ENCODE data around the gene CALU.

The CALU gene

DNA sequence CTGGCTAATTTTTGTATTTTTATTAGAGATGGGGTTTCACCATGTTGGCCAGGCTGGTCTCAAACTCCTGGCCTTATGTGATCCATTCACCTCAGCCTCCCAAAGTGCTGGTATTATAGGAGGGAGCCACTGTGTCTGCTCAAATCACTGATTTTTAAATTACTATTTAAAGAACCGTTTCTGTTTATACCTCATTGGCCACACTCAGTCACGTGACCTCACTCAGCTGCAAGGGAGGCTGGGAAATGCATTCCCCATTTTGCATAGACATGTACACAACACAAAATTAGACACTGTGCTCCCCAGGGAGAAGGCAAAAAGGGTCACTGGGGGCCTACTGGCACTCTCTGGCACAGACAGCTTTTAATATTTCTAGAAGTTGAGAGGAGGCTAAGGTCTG is 13.6 kb upstream of the CALU start:
- DNase-seq (ENCODE audit: low read depth), result no peak

DNA sequence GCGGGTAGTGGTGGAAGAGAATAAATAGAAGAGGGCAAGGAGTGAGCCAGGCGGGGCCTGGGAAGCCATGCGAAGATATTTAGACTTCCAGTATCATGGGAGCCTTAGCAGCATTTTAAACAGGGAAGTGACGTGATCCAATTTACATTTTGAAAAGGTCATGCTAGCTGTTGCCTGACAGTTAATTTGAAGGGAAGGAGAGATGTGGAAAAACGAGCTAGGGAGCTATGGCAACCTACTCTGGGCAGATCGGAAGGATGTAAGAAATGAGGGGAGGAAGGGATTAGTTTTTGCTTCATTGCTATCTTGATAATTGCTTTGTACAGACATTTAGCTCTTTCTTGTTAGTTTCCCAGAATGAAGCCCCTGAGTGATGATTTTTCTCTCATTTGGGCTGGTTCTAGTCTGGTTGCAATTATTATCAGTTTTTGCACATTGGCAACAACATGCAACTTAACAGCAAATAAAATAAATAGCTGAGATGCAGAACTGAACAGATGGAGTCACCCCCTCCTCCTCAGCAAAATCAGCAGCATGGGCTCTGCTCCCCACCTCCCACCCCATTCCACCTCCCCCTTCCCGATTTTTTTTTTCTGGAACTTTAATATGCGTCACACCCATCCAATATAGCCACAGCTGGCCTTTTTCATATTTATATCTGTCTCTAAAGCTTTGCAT is 13.0 kb upstream of the CALU start:
- DNase-seq (ENCODE audit: low read depth), result no peak

DNA sequence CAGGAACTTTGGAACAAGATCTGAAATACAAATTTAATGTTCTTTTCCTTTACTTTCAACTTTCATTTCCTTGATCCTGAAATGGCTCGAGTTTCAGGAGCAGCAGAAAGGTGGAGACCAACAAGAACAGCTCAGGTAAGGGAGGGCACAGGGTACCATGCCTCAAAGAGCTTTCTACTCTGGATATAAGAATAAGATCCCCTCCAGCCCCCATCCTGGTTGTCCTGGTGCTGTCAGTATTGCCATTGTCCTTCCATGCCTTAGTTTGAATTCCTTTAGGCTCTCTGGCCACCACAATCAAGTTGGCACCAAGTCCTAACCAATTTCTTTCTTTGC is 12.5 kb upstream of the CALU start:
- no peak for DNase-seq (ENCODE audit: low read depth)

DNA sequence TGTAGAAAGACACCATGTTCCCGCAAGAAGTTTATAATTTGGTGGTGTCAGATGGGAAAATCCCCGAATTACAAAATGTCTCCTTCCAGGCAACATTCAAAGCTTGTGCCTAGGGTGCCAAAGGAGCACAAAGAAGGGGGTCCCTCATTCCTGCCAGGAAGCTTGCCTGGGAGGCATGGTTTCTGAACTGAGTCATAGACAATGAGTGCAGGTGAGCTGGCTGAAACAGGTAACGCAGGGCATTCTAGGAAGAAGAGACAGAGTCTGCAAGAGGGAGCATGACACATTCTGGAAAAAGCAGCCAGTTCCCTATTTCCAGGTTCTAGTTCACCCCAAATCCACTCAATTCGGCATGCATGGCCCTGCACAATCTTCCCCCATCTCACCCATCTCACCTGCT is 11.9 kb upstream of the CALU start:
- DNase-seq (ENCODE audit: low read depth), result no peak

DNA sequence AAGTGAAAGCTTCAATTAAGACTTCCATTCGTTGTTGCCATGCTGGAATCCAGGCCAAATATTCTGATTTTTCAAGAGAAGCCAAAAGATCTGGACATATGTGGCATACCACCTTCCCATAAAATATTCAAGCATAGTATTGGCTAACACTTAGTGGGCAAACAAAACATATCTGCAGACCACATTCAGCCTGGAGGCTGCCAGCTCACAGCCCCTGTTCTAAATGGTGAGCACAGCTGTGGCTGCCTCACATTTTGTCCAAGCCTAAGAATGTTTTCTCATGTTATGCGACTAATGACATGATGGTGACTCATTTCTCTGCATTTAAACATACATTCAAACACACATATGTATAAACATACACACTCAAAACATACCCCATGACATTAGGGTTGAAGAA is 10.6 kb upstream of the CALU start:
- DNase-seq (ENCODE audit: low read depth), result no peak

DNA sequence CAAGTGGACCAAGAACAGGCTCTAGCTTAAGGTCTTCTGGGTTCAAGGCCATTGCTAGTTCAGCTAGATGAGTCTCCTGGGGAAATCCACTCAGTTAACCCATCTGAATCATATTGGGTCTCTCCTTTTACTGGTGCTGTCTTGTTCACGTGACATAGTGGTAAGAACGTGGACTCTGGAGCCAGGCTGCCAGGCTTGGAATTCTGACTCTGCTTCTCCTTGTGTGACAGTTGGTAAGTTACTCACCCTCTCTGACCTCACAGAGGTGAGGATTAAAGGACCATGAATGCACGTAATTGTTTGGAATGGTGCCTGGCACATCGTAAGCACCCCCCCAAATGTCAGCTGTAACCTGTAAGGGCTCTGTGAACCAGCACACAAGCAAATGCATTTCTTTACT is 9.7 kb upstream of the CALU start:
- no peak for DNase-seq (ENCODE audit: low read depth)

DNA sequence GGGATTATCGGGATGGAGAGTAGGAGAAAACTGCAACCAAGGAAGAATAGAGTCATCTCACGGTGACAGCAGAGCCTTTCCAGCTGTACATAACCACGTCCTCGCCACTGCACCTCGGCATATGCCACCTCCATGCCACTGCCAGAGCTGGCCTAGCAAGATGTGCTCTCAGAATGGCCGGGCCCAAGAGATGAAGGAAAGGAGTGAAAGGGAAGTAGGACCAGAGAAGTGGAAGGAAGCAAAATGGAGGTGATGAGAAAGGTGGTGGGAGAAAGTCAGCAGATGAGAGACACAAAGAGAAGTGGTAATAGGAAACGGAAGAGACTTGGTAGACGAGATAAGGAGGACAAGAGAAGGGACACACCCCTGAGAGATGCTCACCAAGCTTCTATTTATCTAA is 8.0 kb upstream of the CALU start:
- DNase-seq (ENCODE audit: low read depth), result no peak

DNA sequence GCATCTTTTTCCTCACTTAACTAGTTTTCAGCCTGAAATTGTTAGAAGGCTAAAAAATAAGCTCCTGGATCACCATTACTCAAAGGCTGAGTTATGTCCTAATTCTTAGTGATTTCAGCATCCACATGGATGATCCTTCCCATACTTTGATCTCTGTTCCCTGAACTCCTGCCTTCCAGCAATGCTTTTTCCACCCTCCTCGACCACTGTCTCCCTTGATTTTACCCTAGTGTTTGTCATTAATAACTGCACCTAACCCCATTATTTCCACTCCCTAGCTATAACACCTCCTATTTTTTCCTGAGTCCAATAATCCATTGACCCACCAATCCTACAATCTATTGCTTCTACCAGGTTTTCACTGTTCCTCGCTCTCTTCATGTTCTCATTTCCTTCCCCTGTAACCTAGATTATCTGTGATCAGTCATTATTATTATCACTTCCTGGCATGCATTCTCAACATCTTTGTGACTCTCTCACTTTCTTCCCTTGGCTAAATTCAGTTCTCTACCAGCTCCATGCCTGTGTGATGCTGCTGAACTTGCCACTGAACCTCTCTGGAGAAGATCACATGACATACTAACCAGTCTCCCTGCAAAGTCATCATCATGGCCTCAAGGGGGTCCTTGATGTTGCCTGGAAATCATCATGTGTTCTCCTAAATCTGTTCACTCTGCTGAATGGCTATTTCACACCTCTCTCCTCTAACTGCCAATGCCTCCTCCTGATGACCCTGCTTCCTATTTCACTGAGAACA is 6.5 kb upstream of the CALU start:
- DNase-seq (ENCODE audit: low read depth), result no peak

DNA sequence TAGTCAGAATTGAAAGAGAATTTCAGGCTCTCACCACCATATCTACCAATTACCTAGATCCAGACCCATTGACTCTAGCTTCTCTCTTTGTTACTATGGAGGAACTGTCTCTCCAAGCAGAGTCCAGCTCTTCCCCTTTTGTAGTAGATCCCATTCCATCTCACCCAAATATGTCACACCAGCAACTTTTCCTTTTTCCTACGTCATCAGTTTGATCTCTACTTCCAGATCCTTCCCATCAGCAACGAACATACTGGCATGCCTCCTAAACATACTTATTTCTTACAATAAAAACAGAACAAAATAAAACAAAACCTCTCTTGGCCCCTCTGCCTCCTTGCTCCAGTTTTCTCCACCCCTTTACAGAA is 5.9 kb upstream of the CALU start:
- DNase-seq (ENCODE audit: low read depth), result no peak

DNA sequence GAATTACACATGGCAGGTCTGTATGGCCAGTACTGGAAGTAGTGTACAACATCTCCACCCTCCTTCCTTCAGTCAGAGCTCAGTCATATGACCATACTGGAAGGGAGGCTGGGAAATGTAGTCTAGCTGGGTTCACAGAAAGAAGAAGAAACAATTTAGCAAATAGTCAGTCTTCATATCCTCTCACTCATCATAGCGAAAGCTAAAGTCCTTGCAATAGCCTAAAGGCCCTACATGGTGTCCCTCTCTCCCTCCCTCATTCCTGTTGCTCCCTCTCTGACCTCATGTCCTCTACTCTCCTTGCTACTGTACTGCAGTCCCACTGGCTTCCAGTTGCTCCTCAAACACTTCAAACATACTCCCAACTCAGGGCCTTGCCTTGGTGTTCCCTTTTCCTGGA is 4.3 kb upstream of the CALU start:
- no peak for DNase-seq (ENCODE audit: low read depth)

DNA sequence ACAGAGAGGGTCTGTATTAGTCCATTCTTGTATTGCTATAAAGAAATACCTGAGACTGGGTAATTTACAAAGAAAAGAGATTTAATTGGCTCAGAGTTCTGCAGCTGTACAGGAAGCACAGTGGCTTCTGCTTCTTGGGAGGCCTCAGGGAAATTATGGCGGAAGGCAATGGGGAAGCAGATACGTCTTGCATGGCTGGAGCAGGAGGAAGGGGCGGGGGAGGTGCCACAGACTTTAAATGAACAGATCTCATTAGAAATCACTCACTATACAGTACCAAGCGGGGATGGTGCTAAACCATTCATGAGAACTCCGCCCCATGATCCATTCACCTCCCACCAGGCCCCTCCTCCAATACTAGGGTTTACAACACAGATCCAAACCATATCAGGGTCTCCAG is 3.7 kb upstream of the CALU start:
- DNase-seq (ENCODE audit: low read depth), result no peak

DNA sequence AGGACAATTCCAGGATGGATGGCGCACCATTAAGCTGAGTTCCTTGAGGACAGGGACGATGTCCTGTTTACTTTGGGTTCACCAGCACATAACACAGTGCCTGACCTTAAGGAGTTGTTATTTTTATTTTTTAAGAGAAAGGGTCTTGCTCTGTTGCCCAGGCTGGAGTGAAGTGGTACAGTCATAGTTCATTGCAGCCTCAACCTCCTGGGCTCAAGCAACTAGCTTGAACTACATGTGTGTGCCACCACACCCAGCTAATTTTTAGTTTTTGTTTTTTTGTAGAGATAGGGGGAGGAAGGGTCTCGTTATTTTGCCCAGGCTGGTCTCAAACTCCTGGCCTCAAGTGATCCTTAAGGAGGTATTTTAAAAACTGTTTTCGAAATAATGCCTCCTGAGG is 1.7 kb upstream of the CALU start:
- no peak for DNase-seq (ENCODE audit: low read depth)

DNA sequence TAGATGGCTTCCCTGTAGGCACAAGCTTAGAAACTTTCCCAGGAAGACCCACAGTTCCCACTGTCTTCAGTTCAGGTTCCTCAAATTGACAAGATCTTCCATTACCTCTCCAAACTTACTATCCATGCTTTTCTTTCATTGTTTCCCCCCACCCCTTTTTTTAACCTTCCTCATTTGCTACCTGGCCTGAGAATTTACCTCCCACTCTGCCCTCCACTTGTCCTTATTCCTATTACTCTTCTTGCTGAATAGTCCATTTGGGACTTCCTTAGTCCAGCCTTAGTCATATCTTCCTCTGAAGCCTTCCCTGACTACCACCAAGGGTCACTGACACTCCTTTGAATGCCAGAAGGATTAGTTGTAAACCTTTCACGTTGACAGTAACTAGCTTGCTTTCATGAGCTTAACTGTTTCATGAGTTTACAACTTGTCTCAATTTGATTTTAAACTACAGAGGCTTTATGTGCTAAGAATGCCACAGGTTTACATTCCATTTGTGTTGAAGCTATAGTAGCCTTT is 1.2 kb upstream of the CALU start:
- no peak for DNase-seq (ENCODE audit: low read depth)

DNA sequence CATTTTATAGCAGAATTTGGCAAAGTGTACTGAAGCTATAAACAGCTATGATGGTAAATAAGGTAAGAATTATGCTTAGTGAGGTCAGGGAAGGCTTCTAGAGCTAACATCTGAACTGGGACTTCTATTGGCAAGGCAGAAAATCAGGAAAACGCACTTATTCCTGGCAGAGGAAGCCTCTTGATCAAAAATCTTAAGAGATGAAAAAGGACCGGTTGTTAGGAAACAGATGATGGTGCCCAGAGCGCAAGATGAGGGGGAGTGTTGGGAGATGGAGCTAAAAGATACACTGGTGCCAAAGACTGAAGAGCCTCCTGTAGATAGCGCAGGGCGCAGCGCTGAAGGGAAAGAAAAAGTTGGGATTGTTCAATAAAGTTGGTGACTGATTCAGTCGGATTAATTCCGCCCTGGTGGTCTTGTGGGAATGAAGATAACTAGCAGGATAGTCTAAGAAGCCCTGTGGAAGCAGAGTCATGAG is 550 bp upstream of the CALU start:
- DNase-seq (ENCODE audit: low read depth), result no peak

DNA sequence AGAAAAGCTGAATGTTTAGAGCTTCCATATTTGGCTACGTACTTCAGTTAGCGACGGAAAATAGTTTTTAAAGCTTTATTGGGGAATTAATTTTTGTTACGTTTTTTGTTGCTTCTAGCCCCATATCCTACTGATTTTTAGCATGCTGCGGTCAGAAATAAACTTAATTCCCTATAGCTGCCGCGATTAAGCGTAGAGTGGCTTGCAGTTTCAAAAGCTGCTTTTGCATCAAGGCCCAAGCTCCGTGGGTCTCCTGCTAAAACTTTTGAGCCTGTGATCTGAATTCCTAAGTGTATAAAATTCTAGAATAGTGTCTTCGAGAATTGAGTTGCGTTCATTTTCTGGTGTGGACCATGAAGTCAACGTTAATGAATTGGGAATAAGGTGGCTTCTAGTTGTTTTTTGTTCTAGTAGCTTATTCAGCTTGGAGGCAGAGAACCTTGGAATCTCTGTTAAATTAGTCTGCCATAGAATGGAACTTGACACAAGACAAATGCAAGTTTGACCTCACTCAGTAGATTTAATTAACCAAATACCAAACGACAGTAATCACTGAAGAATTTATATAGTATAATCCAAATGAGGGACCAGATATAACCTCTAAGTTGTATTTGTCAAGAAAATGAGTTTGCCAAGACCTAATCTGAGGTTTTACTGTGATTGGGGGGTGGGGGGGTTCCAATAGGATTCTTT is 977 bp downstream of the CALU start:
- DNase-seq (ENCODE audit: low read depth), result no peak

DNA sequence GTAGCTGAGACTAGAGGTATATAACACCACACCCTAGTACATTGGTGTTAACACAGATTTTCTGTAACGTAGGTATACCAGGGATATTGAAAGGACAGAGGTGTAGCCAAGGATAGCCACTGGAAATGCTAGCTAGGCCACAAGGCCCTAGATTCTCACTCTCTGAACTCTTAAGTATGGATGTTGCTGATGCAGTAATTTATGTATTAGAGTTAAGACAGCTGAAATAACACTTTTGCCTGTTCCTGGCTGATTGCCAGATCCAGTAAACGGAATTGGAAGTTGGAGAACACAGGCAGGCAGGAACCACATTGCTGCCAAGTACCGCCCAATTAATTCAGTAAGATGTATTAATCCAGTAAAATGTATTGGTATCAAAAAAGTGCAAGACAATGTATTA is 1.8 kb downstream of the CALU start:
- DNase-seq (ENCODE audit: low read depth), result no peak

DNA sequence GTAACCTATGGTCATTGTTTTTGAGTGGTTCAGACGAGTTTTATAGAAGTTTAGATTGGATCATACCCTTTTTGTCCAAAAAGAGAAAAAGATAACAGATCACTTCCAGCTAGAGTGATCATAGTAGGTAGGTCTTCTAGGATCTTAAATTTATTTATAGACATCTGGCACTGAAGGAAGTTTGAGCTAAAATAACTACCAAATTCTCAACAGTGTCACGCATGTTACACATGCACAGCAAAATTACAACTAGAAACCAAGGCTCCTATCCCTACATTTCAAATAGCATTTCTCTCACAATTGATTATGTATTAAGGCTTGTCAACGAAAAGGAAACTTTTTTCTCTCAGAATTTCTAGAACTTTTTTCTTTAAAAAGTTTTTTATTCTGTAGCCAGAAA is 2.3 kb downstream of the CALU start:
- no peak for DNase-seq (ENCODE audit: low read depth)

DNA sequence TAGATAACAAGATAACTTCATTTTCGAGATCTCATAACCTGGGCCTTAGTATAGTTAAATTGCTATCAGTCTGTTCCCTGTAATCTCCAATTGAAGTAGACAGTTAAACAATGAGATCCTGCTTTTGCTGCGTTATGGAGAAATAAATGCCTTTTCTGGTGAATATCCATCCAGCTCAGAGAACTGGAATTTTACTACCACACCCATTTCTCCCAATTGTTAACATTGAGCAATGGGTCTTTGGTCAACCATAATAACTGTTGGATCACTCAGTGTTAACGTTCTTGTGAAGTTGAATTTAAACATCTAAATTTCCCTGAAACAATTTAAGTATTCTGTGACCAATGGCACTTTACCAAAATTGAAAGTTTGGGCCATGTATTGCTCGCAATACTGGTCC is 3.0 kb downstream of the CALU start:
- no peak for DNase-seq (ENCODE audit: low read depth)

DNA sequence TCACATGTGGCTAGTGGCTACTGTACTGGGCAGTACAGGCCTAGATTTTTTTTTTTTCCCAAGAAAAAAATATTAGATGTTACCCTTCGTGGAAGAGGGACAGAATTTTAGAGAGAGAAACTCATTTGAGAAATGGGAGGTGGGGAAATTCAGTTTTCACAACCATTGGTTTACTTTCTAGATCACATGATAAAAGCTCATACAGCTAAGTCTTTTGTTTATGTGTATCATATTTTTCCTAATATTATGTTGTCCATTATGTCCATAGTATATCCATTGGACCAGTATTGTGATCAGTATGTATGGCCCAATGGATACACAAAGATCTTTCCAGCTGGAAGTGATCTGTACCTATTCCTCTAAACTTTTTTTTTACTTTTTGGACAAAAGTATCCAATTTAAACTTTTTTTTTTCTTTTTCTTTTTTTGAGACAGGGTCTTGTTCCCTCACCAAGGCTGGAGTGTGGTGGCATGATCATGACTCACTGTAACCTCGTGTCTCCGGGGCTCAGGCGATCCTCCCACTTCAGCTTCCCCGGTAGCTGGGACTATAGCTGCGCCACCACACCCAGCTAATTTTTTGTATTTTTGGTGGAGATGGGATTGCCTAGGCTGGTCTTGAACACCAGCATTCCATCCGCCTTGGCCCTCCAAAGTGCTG is 4.1 kb downstream of the CALU start:
- DNase-seq (ENCODE audit: low read depth), result no peak

DNA sequence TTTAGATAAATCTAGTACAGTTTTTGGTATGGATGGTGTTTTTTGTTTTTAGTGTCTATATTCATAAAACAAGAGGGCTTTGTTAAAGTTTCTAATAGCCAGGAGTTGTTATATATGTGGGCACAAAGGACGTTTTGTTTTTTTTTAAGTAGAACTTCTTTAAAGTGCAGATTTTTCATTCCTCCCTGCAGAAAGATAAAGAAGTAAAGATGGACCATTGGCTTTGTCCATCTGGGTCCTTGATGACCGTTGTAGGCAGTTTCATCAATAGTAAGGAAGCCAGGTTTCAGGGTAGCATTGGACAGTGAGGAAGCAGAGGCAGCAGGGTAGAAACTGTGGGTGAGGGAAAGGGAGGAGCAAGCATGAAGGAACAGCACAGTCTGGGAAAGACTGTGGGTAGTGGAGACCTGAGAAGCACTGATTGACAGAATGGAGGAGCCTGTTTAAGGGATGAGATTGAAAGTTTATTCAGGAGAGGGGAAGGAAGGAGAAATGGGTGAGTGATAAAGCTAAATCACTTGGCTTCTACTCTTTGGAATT is 5.3 kb downstream of the CALU start:
- DNase-seq (ENCODE audit: low read depth), result no peak

DNA sequence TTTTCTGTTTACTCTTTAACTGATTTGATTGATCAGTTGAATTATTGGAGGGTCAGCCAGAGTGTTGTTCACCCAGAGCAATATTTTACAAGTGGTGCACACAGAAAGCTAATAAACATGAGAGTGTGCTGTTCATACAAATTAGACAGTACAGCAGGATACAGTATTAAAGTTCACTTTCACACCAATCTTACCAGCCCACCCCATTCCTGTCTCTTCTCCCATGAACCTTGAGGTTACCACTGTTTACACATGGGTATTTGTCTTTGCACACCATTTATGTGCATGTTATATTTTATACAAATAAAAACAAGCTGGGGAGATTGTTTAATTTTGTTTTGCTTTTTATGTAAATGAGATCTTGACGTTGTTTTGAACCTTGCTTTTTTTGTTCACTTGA is 6.5 kb downstream of the CALU start:
- no peak for DNase-seq (ENCODE audit: low read depth)

DNA sequence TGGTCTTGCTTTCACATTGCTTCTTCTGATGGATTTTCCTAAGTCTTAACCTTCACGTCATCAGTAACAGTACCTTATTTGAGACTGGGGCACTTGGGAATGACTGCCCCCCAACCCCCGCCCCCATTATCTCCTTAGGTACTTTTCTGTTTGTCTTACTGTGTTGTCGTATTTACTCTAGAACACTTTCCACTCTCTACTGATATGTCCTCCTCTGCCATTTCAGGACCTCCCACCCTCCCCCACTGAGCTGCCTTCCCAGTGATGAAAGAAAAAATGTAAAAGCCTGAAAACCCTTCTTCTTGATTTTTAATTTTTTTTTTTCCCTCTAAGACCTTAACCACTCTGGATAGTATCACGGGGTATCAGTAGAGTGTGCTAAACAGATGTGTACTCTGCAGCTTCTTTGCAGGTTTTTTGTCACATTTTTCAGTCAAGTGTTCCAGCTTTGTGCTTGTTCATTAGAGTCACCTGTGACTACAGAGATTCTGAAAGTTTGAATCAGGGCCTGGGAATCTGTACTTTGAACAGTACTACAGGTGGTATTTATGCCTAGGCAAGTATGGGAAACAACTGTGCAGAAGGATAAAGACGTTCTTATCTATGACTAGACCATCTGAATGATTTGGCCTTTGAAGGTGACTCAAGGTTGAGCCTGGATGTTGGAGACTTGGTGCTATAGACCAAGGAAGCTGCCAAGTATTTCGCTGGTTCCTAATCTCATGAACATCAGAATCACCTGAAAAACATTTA is 8.3 kb downstream of the CALU start:
- no peak for DNase-seq (ENCODE audit: low read depth)

Data from activated T-cell treated with anti-CD3 and anti-CD28 coated beads for 1 hour (primary cell).